GM19025 (cell line): ENCODE data around the gene GABBR2.

Experiments used
- ATAC-seq: cut with Tn5 transposase; IDR thresholded peaks from one replicate; pipeline ENCODE4 v1.9.1; 2021; ENCODE audit warnings: mild to moderate bottlenecking, low read depth, moderate library complexity; ENCODE audit not compliant: unreplicated experiment

Gene GABBR2

GRCh38 chr9:98334796-98335195, 373.9 kb downstream of the GABBR2 start:
- ATAC-seq = no peak

GRCh38 chr9:98333703-98334582, 374.8 kb downstream of the GABBR2 start:
- no peak for ATAC-seq

- no peak for ATAC-seq
These were observed 376.3 kb downstream of the GABBR2 start for GRCh38 chr9:98332405-98332831.

GRCh38 chr9:98331536-98332259, 377.0 kb downstream of the GABBR2 start:
- no peak for ATAC-seq

GRCh38 chr9:98330831-98331230, 377.9 kb downstream of the GABBR2 start:
- ATAC-seq = no peak

- no peak for ATAC-seq
These were observed 378.8 kb downstream of the GABBR2 start for GRCh38 chr9:98329904-98330303.

- ATAC-seq = no peak
These were observed 379.5 kb downstream of the GABBR2 start for GRCh38 chr9:98329281-98329680.

GRCh38 chr9:98328770-98329169, 380.0 kb downstream of the GABBR2 start:
- no peak for ATAC-seq

GRCh38 chr9:98328141-98328540, 380.6 kb downstream of the GABBR2 start:
- no peak for ATAC-seq

- ATAC-seq = no peak
These were observed 381.5 kb downstream of the GABBR2 start for GRCh38 chr9:98327249-98327561.

GRCh38 chr9:98326459-98327248, 382.1 kb downstream of the GABBR2 start:
- no peak for ATAC-seq

GRCh38 chr9:98324801-98325200, 383.9 kb downstream of the GABBR2 start:
- ATAC-seq = no peak

GRCh38 chr9:98323831-98324135, 385.0 kb downstream of the GABBR2 start:
- ATAC-seq = no peak

GRCh38 chr9:98323051-98323830, 385.5 kb downstream of the GABBR2 start:
- no peak for ATAC-seq

GRCh38 chr9:98321269-98321668, 387.5 kb downstream of the GABBR2 start:
- ATAC-seq = no peak

GRCh38 chr9:98318834-98319478, 389.8 kb downstream of the GABBR2 start:
- no peak for ATAC-seq

GRCh38 chr9:98318041-98318790, 390.5 kb downstream of the GABBR2 start:
- ATAC-seq = no peak

GRCh38 chr9:98317134-98317857, 391.4 kb downstream of the GABBR2 start:
- no peak for ATAC-seq
